Measurements from ENCODE around the gene TSSC4. TPM values are rescaled to one million over a fixed set of nuclear protein-coding genes. Genes with fewer than 3 reads are reported as not detected.

The TSSC4 gene
- total and polyA plus RNA-seq, 9 of the 15 experiments (the other 6 are each of a cell fraction or from before 2014, with no cell fraction given): 0.41 to 54.2 (median 11.0) TPM

DNA sequence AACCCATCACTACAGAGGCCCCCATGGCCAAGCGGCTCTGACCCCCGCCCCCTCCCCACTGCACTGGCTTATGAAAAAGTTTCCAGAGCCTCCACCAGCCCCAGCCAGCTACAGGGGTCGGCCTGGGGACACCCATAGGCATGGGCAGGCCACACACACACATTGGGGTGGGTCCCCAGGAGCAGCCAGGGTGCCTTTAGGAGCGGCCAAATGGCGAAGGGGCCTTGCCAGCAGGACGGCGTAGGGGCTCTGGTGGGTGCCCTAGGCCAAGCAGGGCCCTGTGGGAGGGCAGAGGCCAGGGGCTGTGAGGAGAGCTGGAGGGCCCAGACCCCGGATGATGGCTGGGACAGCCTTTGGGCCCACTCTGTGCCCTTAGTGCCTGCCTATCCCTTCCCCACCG lies 10.1 kb downstream of the TSSC4 start (continued):
- TF ChIP-seq, protein P1, sequence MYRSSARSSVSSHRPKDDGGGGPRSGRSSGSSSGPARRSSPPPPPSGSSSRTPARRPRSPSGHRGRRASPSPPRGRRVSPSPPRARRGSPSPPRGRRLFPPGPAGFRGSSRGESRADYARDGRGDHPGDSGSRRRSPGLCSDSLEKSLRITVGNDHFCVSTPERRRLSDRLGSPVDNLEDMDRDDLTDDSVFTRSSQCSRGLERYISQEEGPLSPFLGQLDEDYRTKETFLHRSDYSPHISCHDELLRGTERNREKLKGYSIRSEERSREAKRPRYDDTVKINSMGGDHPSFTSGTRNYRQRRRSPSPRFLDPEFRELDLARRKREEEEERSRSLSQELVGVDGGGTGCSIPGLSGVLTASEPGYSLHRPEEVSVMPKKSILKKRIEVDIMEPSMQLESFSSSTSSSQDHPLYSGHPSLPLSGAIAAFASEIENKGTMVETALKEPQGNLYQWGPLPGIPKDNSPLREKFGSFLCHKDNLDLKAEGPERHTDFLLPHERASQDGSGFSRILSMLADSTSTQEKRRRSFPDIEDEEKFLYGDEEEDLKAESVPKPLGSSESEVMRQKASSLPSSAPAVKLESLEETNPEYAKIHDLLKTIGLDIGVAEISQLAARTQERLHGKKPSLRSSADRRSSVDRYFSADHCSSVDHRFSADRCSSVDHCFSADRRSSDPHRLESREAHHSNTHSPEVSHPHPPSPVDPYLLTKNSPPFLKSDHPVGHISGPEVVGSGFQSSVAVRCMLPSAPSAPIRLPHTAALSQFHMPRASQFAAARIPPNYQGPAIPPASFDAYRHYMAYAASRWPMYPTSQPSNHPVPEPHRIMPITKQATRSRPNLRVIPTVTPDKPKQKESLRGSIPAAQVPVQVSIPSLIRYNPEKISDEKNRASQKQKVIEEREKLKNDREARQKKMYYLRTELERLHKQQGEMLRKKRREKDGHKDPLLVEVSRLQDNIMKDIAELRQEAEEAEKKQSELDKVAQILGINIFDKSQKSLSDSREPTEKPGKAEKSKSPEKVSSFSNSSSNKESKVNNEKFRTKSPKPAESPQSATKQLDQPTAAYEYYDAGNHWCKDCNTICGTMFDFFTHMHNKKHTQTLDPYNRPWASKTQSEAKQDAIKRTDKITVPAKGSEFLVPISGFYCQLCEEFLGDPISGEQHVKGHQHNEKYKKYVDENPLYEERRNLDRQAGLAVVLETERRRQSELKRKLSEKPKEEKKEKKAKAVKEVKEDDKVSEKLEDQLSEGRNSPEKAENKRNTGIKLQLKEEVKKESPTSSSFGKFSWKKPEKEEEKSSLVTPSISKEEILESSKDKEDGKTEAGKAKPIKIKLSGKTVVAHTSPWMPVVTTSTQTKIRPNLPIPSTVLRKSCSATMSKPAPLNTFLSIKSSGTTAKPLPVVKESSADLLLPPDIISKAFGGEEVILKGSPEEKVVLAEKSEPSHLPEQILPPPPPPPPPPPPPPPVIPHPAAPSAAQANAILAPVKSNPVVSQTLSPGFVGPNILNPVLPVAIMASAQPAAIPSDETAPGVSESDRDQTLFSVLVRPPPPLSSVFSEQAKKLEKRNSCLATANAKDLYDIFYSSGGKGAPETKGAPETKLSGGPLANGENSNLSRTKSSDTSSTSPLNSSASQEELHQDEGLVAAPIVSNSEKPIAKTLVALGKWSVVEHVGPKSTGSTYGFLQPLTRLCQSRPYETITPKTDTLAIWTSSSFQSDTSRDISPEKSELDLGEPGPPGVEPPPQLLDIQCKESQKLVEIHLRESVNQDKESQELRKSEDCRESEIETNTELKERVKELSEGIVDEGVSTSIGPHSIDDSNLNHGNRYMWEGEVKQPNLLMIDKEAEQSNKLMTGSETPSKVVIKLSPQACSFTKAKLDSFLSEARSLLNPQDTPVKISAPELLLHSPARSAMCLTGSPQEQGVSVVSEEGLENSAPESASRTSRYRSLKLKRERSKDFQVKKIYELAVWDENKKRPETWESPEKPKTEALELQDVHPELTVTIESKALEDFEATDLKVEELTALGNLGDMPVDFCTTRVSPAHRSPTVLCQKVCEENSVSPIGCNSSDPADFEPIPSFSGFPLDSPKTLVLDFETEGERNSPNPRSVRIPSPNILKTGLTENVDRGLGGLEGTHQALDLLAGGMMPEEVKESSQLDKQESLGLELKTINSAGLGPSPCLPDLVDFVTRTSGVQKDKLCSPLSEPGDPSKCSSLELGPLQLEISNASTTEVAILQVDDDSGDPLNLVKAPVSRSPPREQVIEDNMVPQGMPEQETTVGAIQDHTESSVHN (IDR thresholded peaks at IDR 0.05; ENCODE audit: borderline replicate concordance in 1 of 2, low read depth in 1 of 2): no peak
- TF ChIP-seq SMARCC2 (IDR thresholded peaks at IDR 0.05; ENCODE audit: low read depth) (no peak), GATAD2A (IDR thresholded peaks at IDR 0.05) (no peak), SMARCA4 (IDR thresholded peaks at IDR 0.05) (no peak)
- TF ChIP-seq, protein P2, sequence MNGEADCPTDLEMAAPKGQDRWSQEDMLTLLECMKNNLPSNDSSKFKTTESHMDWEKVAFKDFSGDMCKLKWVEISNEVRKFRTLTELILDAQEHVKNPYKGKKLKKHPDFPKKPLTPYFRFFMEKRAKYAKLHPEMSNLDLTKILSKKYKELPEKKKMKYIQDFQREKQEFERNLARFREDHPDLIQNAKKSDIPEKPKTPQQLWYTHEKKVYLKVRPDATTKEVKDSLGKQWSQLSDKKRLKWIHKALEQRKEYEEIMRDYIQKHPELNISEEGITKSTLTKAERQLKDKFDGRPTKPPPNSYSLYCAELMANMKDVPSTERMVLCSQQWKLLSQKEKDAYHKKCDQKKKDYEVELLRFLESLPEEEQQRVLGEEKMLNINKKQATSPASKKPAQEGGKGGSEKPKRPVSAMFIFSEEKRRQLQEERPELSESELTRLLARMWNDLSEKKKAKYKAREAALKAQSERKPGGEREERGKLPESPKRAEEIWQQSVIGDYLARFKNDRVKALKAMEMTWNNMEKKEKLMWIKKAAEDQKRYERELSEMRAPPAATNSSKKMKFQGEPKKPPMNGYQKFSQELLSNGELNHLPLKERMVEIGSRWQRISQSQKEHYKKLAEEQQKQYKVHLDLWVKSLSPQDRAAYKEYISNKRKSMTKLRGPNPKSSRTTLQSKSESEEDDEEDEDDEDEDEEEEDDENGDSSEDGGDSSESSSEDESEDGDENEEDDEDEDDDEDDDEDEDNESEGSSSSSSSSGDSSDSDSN (IDR thresholded peaks at IDR 0.05; ENCODE audit: borderline replicate concordance in 1 of 2, low read depth in 2 of 2, low read length in 2 of 2): no peak
- TF ChIP-seq, protein P3, sequence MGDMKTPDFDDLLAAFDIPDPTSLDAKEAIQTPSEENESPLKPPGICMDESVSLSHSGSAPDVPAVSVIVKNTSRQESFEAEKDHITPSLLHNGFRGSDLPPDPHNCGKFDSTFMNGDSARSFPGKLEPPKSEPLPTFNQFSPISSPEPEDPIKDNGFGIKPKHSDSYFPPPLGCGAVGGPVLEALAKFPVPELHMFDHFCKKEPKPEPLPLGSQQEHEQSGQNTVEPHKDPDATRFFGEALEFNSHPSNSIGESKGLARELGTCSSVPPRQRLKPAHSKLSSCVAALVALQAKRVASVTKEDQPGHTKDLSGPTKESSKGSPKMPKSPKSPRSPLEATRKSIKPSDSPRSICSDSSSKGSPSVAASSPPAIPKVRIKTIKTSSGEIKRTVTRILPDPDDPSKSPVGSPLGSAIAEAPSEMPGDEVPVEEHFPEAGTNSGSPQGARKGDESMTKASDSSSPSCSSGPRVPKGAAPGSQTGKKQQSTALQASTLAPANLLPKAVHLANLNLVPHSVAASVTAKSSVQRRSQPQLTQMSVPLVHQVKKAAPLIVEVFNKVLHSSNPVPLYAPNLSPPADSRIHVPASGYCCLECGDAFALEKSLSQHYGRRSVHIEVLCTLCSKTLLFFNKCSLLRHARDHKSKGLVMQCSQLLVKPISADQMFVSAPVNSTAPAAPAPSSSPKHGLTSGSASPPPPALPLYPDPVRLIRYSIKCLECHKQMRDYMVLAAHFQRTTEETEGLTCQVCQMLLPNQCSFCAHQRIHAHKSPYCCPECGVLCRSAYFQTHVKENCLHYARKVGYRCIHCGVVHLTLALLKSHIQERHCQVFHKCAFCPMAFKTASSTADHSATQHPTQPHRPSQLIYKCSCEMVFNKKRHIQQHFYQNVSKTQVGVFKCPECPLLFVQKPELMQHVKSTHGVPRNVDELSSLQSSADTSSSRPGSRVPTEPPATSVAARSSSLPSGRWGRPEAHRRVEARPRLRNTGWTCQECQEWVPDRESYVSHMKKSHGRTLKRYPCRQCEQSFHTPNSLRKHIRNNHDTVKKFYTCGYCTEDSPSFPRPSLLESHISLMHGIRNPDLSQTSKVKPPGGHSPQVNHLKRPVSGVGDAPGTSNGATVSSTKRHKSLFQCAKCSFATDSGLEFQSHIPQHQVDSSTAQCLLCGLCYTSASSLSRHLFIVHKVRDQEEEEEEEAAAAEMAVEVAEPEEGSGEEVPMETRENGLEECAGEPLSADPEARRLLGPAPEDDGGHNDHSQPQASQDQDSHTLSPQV (IDR thresholded peaks at IDR 0.05): no peak

Data from K562 (cell line).